HG02885 (cell line): Measurements from ENCODE around the gene RUSF1.
A peak's percentile ranks its signal among the peaks of the same experiment; 100 is the strongest.
"Not testable (repeated sequence)": the region's sequence is repeated elsewhere in the genome, so short reads cannot be mapped to it uniquely, and the experiment has no call there.

Experiments used
- ATAC-seq: cut with Tn5 transposase; IDR thresholded peaks from one replicate; pipeline ENCODE4 v1.9.1; 2021; ENCODE audit warnings: mild to moderate bottlenecking; ENCODE audit not compliant: unreplicated experiment, poor library complexity

RUSF1 gene

DNA sequence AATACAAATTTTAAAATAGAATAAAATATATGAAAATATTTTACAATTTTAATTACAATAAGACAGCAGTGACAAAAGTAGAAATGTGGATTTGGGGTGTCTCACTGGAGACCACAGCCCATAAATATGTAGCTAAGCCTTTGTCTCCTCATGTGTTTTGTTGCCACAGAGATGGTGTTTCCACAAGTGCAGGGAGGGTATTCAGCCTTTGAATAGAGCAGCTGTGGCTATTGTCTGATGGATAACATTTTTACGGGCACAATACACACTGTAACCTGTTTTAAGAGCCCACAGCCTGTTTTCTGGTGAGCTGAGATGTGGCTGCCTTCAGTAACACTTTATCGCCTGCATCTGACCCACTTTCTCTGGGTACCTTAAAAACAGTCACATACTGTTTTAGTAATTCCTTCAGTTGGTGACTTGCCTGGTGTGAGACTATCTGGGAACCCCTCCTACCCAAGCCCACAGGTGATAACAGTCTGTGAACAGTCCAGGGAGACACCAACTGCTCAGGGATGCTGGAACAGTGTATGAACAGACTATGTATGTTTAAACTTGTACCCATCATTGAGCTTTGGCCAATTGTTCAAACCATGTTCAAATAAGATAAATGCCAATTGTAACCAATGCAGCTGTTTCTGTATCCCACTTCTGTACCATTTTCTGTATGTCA, 11.7 kb upstream of the RUSF1 start:
- no peak for ATAC-seq

DNA sequence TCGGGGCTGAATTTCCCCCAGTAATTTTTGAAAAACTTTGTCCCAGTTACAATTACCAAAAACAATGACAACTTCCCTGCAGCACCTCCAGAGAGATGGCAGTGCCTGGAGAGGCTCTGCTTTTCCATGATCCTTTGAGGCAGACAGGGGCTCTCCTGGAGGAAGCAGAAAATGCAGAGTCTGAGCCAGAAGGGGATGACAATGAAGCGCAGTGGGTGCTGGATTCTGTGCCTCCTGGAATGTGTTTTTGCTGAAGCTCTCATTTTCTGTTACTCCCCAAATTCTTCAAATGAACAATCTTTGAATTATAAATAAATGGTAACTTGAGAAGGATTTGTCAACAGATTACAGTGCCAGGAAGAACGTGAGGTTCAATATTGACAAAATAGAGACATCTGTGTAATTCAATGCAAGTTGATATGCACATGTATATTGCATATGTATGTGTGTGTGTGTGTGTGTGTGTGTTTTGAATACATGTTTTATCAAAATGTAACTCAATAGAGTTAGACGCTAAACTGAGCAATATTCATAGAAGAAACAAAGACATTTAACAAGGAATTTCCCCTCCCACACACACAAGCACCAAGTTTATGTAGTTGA, 9.7 kb upstream of the RUSF1 start:
- ATAC-seq, result no peak

DNA sequence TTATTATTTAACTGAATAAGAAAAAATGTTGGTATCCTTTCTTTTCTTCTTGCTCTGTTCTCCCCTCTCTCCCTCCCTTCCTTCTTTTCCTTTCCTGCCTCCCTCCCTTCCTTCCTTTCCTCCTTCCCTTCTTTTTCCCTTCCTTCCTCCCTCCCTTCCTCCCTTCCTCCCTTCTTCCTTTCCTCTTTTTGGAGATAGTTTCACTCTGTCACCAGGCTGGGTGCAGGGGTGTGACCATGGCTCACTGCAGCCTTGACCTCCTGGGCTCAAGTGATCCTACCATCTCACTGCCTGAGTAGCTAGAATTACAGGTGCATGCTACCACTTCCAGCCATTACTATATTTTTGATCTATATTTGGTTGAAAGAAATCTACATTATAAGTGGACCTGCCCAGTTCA, 5.7 kb upstream of the RUSF1 start:
- ATAC-seq, result no peak

GRCh38 chr16:31513126-31513525, 4.9 kb upstream of the RUSF1 start:
- ATAC-seq, result no peak

DNA sequence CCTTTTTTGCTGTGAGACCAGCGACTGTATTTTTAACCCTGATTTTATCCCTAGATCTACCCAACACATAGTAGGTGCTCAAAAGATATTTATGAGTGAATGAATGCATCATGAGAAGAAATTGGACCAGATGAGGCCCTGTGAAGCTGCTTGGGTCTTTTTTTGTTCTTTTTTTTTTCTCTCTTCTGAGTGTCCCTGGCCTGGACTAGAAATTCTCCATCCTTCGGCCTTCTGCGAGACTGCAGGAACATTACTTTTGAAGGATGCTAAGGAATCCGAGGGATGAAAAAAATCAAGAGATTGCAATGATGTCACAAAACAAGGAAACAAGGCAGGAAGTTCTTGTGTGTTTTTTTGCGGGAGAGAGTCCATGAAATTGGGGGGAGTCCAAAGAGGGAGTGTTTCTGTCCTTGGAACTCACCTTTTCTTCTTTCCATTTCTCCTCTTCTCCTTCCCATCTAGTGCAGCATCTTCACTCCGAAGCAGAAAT, 560 bp upstream of the RUSF1 start:
- ATAC-seq, result no peak

GRCh38 chr16:31507617-31507928, 618 bp downstream of the RUSF1 start:
- ATAC-seq, result no peak

DNA sequence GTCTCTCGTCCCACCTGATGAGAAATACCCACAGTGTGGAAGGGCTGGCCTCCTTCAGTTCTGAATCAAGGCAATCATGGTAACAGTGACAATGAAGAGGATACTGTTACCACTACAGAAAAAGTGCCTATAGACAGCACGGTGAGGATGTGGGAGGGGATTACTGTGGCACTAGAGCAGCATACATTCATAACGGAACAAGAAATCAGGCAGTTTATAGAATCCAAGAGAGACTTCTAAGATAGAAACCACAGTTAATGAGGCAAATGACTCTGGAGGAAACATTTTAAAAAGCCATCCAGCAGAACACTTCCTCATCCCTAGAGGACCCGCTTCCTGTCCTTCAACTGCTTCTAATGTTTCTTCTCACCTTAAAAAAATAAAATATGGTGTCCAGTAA, 2.7 kb downstream of the RUSF1 start:
- peak; percentile 60 for ATAC-seq

DNA sequence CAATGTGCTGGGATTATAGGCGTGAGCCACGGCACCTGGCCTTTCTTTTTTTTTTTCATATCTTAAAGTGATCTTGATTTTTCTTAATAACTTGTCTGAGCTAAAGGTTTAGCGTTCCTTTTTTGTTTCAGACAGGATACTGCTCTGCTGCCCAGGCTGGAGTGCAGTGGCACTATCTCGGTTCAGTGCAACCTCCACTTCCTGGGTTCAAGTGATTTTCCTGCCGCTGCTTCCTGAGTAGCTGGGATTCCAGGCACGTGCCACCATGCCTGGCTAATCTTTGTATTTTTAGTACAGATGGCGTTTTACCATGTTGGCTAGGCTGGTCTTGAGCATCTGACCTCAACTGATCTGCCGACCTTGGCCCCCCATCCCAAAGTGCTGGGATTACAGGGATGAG, 4.0 kb downstream of the RUSF1 start:
- no peak for ATAC-seq

GRCh38 chr16:31503555-31503954, 4.6 kb downstream of the RUSF1 start:
- not testable (repeated sequence) for ATAC-seq

DNA sequence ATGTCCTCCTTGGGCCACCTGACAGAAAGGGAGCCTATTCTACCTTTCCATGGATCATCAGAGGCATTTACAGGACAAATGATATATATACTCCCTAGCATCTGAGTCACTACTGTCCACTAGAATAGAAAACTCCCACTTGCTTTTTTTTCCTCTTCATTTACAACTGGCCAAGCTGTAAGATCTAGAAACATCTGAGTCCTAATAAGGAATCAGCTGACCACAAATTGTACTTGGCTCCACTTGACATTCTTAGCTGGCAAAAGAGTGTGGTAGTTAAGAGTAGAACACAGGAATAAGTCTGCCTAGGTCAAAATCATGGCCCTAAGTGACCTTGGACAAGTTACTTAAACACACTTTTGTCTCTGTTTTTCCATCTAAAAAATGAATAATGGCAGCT, 5.2 kb downstream of the RUSF1 start:
- ATAC-seq, result no peak

DNA sequence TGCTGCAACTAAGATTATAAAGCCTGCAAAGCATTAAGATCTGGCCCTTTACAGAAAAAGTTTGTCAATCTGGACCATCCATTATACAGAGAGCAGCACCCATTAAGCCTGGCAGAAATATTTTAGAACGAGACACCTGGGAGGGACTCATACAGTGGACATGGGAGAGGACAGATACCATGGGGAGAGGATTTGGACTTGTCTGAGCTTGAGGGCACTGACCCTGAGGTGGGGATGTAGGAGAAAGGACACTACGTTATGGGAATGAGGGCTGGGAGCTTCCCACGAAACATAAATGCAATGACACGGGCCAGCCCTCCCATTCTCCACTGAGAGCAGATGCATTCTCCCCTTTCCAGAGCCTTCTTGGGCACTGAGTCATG, 6.2 kb downstream of the RUSF1 start:
- no peak for ATAC-seq

DNA sequence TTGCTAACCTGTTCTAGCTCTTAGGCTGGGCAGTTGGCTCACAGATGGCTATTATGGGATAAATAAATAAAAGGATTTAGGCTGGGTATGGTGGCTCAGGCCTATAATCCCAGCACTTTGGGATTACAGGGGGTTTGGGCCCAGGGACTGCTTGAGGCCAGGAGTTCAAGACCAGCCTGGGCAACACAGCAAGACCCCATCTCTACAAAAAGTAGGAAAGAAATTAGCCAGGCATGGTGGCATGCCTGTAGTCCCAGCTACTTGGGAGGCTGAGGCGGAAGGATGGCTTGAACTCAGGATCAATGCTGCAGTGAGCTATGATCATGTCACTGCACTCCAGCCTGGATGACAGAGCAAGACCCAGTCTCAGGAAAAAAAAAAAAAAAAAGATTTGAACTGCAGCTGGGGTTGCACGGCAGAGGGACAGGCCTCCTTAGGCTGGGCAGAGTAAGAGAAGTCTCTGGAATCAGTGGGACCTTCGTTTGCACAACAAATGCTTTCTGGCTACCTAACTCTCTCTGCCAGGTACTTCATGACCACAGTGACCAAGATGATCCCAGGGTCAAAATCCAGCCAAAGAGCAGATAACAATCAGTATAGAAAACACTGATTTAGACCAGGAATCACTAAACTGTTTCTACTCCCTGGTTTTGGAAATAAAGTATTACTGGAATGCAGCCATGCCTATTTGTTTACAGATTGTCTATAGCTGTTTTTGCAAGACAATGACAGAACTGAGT, 6.8 kb downstream of the RUSF1 start:
- ATAC-seq, result no peak

DNA sequence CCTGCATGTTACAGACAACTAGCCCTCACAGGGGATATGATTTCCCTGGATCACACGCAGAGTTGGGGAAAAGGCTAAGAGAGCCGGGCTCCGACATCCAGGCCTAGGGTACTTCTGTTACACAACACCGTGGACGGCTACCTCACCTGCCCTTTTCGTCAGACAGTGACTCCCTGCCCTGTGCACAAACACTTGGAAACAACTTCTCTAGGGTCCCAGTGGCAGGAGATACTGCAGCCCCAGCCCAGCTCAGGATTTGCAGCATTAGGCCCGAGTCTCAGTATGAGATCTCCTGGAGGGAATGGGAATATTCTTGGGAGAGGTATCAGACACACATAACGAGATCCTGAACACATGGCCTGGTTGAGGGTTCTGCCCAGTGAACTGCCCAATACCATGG, 8.3 kb downstream of the RUSF1 start:
- ATAC-seq, result no peak

DNA sequence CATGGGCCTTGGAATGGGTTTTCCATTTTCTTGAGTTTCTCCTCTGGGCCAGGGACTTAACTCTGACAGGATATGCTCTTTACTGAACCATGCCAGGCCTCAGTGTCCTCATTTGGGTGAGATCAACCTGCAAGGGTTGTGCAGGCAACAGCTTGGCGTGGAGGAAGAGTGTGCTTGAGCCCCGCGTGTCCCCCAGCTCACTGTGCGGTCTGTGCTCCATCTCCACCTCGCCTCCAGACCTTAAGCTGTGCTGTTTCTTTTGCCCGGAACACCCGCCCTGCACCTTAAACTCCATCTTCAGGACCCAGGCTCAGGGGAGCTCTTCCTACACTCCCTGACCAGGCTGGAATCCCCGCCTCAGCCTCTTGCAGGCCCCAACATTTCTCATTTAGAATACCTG, 9.7 kb downstream of the RUSF1 start:
- no peak for ATAC-seq

- no peak for ATAC-seq
Observed at GRCh38 chr16:31496670-31497069, 11.5 kb downstream of the RUSF1 start.

DNA sequence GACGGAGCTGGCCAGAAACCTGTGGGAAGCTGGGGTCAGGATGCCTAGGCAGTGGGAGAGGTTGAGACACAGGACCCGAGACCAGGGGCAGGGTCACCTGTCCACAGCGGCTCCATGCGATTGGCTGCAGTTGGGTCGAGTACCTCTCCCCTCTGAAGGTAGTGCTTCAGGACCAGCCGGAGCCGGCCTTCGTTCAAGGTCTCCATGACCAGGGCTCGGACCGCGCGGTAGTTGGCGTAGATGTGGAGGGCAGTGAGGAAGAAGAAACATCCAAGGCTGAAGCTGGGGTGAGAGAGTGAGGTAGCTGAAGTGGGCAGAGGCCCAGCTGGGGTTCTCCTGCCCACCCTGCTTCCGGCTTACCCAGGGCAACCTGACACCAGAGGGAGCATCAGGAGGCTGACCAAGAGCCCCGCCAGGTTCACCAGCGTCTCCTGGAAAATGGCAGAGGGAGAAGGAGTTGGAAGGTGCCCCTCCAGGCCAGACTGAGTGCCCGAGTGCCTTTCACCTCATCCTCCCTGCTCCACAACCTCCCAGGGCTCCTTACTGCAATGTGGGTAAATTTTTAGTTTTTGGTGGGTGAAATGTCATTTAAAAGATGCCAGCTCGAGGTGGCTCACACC, 14.6 kb downstream of the RUSF1 start:
- no peak for ATAC-seq

DNA sequence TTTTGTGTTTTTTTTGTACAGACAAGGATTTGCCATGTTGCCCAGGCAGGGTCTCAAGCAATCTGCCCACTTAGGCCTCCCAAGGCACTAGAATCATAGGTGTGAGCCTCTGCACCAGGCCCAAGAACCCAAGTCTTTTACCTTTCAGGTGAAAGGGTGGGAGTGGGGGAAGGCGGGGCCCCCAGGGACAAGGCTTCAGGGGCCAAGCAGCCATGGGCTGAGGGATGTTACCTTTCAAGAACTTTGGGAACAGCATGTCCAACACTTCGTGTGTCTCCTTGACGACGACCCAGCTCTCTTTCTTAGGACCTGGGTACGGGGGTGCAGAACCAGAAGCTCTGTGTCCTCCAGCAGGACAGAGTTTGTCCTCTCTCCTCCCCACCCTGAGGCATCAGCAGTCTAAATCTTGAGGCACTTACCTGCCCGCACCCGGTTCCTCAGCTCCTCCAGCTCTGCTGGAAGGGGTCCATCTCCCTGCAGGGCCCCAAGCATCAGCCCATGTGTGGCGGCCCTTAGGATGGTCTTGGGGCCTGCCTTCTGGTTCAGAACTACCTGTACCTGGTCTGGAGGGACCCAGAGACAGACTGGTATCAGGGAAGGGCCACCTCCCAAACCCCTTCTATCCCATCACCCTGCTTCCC, 16.3 kb downstream of the RUSF1 start:
- ATAC-seq, result no peak

GRCh38 chr16:31489616-31490584, 18.3 kb downstream of the RUSF1 start:
- no peak for ATAC-seq

GRCh38 chr16:31489298-31489564, 19.0 kb downstream of the RUSF1 start:
- no peak for ATAC-seq
